ENCODE results near the gene PBX4. TPM values are rescaled to one million over a fixed set of nuclear protein-coding genes. Genes with fewer than 3 reads are reported as not detected.
A peak's percentile ranks its signal among the peaks of the same experiment; 100 is the strongest.

The PBX4 gene
- total RNA-seq, 3 donors from 2014 or later (not counting 1 experiment from before 2014, with no cell fraction given), result 10.7 to 15.9 (median 11.1) TPM

GRCh38 chr19:19597809-19598306 is 20.6 kb downstream of the PBX4 start:
- peaks cover 14% of the 10 kb centered on the region in 2 donors for H3K4me1 Mint-ChIP-seq

GRCh38 chr19:19595171-19595701 is 23.3 kb downstream of the PBX4 start:
- Histone ChIP-seq H3K36me3 (ENCODE audit: control insufficient read depth, insufficient read depth, low read length) (no peaks in the 10 kb centered on the region), H3K9me3 (ENCODE audit: control insufficient read depth, insufficient read depth, low read length) (no peaks in the 10 kb centered on the region), H3K27me3 (ENCODE audit: control insufficient read depth, insufficient read depth, low read length) (no peaks in the 10 kb centered on the region), H3K4me3 (ENCODE audit: low read length) (no peak overlapping the region), H3K4me1 (ENCODE audit: control insufficient read depth, insufficient read depth, low read length) (peaks cover 42% of the 10 kb centered on the region), H3K27ac (ENCODE audit: low read length) (no peak overlapping the region)
- H3K36me3 Mint-ChIP-seq, result no peaks in the 10 kb centered on the region
- H3K27me3 Mint-ChIP-seq (ENCODE audit: low read depth in 2 of 2), result no peaks in the 10 kb centered on the region
- 89% methylated on average over 8 of the region's 8 CpGs for WGBS (ENCODE audit: insufficient coverage)
- H3K27ac Mint-ChIP-seq, result no peak overlapping the region
- H3K4me1 Mint-ChIP-seq, result peaks cover 7 to 19% of the 10 kb centered on the region in 2 donors
- ATAC-seq (no peak), DNase-seq (no peak)
- H3K4me3 Mint-ChIP-seq, result no peak overlapping the region
- no peaks in the 10 kb centered on the region for H3K9me3 Mint-ChIP-seq
- intact Hi-C loops (cut with micrococcal nuclease), result no loop called here
- TF ChIP-seq CTCF (IDR thresholded peaks at IDR 0.05), result no peak

More at GRCh38 chr19:19597809-19598306, 20.6 kb downstream of the PBX4 start:
- Mint-ChIP-seq H3K27me3 (ENCODE audit: low read depth in 2 of 2) (no peaks in the 10 kb centered on the region), H3K36me3 (no peaks in the 10 kb centered on the region), H3K9me3 (no peaks in the 10 kb centered on the region), H3K27ac (peak overlapping the region; percentile 79 to 82), H3K4me3 (peak overlapping the region; percentile 21)
- Histone ChIP-seq H3K9me3 (ENCODE audit: control insufficient read depth, insufficient read depth, low read length) (no peaks in the 10 kb centered on the region), H3K4me3 (ENCODE audit: low read length) (no peak overlapping the region), H3K27ac (ENCODE audit: low read length) (peak overlapping the region; percentile 89), H3K36me3 (ENCODE audit: control insufficient read depth, insufficient read depth, low read length) (no peaks in the 10 kb centered on the region), H3K4me1 (ENCODE audit: control insufficient read depth, insufficient read depth, low read length) (peaks cover 35% of the 10 kb centered on the region), H3K27me3 (ENCODE audit: control insufficient read depth, insufficient read depth, low read length) (no peaks in the 10 kb centered on the region)
- ATAC-seq (peak; percentile 74 to 79 (median 78)), DNase-seq (peak in 1 of 2 donors; percentile 94)
- TF ChIP-seq CTCF (IDR thresholded peaks at IDR 0.05), result no peak
- 64% methylated on average over 8 of the region's 8 CpGs for WGBS (ENCODE audit: insufficient coverage)
- intact Hi-C loops (cut with micrococcal nuclease), result no loop called here

DNA sequence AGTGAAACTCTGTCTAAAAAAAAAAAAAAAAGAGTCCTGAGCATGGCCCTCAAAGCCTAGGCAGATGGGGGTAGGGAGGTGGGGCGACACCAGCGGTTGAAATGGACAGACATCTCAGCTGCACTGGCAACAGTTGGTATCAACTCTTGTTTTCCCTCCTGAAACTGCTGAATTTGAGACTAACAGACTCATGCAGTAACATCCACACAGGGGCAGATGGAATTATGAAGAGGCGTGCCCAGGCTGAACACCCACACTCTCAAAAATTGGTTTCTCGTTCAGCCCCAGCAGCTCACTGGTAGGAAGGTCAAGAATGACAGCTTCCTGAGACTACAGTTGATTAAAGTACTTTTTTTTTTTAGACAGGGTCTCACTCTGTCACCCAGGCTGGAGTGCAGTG is 24.1 kb downstream of the PBX4 start:
- no peak overlapping the region for H3K27ac ChIP-seq (ENCODE audit: low read length)
- H3K9me3 ChIP-seq (ENCODE audit: control insufficient read depth, insufficient read depth, low read length), result no peaks in the 10 kb centered on the region
- peaks cover 42% of the 10 kb centered on the region for H3K4me1 ChIP-seq (ENCODE audit: control insufficient read depth, insufficient read depth, low read length)
- no peak overlapping the region for H3K4me3 Mint-ChIP-seq
- intact Hi-C loops (cut with micrococcal nuclease), result no loop called here
- H3K27me3 ChIP-seq (ENCODE audit: control insufficient read depth, insufficient read depth, low read length), result no peaks in the 10 kb centered on the region
- no peaks in the 10 kb centered on the region for H3K9me3 Mint-ChIP-seq
- no peaks in the 10 kb centered on the region for H3K36me3 Mint-ChIP-seq
- TF ChIP-seq CTCF (IDR thresholded peaks at IDR 0.05), result no peak
- no peak overlapping the region for H3K4me3 ChIP-seq (ENCODE audit: low read length)
- no peaks in the 10 kb centered on the region for H3K36me3 ChIP-seq (ENCODE audit: control insufficient read depth, insufficient read depth, low read length)
- no peak for DNase-seq
- no peak overlapping the region for H3K27ac Mint-ChIP-seq
- ATAC-seq, result no peak
- WGBS (ENCODE audit: insufficient coverage), result 79% methylated on average over 4 of the region's 4 CpGs
- H3K4me1 Mint-ChIP-seq, result peaks cover 7 to 26% of the 10 kb centered on the region in 2 donors
- H3K27me3 Mint-ChIP-seq (ENCODE audit: low read depth in 2 of 2), result no peaks in the 10 kb centered on the region

- H3K27me3 ChIP-seq (ENCODE audit: control insufficient read depth, insufficient read depth, low read length), result no peaks in the 10 kb centered on the region
- WGBS (ENCODE audit: insufficient coverage), result 96% methylated on average over 8 of the region's 10 CpGs
- no peak overlapping the region for H3K27ac ChIP-seq (ENCODE audit: low read length)
- ATAC-seq, result no peak
- Mint-ChIP-seq H3K9me3 (no peaks in the 10 kb centered on the region), H3K4me1 (peaks cover 3 to 19% of the 10 kb centered on the region in 2 donors), H3K27ac (no peak overlapping the region), H3K36me3 (no peaks in the 10 kb centered on the region), H3K4me3 (no peak overlapping the region), H3K27me3 (ENCODE audit: low read depth in 2 of 2) (no peaks in the 10 kb centered on the region)
- no peak for DNase-seq
- TF ChIP-seq CTCF (IDR thresholded peaks at IDR 0.05), result no peak
- H3K4me1 ChIP-seq (ENCODE audit: control insufficient read depth, insufficient read depth, low read length), result peaks cover 41% of the 10 kb centered on the region
- no peaks in the 10 kb centered on the region for H3K36me3 ChIP-seq (ENCODE audit: control insufficient read depth, insufficient read depth, low read length)
- no peaks in the 10 kb centered on the region for H3K9me3 ChIP-seq (ENCODE audit: control insufficient read depth, insufficient read depth, low read length)
- H3K4me3 ChIP-seq (ENCODE audit: low read length), result no peak overlapping the region
- intact Hi-C loops (cut with micrococcal nuclease), result no loop called here
These were observed 25.8 kb downstream of the PBX4 start for GRCh38 chr19:19592690-19593089.
